Bronchial epithelial cell (primary cell): ENCODE data around the gene BRAP. TPM values are rescaled to one million over a fixed set of nuclear protein-coding genes. Genes with fewer than 3 reads are reported as not detected.

Source experiments
- DNase-seq: peaks from one replicate; pipeline ENCODE4 v3.0.0-alpha.2; 2010; ENCODE audit warnings: low read depth
- FAIRE-seq: peaks from 2 replicates; lab custom pipeline; 2011; peaks lifted over from hg19 to GRCh38; lab: Jason Lieb, UNC
- H3K27me3 ChIP-seq: 2 replicates; pipeline ENCODE4 v1.5.1; 2011; ENCODE audit warnings: low read length; ENCODE audit not compliant: control insufficient read depth, insufficient read depth
- H3K36me3 ChIP-seq: 2 replicates; pipeline ENCODE4 v1.5.1; 2011; ENCODE audit warnings: low read length; ENCODE audit not compliant: control insufficient read depth, insufficient read depth
- H3K4me3 ChIP-seq: 2 replicates; pipeline ENCODE4 v1.5.1; 2011; ENCODE audit warnings: mild to moderate bottlenecking, low read depth, low read length, control low read depth
- CTCF ChIP-seq: IDR thresholded peaks from 2 replicates; pipeline ENCODE4 v1.5.1; 2011; ENCODE audit warnings: mild to moderate bottlenecking, moderate library complexity, low read length, control low read depth, inconsistent platforms; ENCODE audit not compliant: insufficient read depth, severe bottlenecking
- total RNA-seq: library from RNA; depleted of rRNA; stranded (reverse); fragments of >200 nt; gene quantifications from 2 replicates; pipeline ENCODE4 v1.2.1, GENCODE V29; 2014

BRAP gene
- total RNA-seq, 1 donor from 2014 or later, result 18.7 TPM

- FAIRE-seq, result no peak
- Histone ChIP-seq H3K36me3 (peaks cover 17% of the 10 kb centered on the region), H3K4me3 (no peak overlapping the region), H3K27me3 (no peaks in the 10 kb centered on the region)
- DNase-seq, result no peak
- TF ChIP-seq CTCF, result no peak
Measured at GRCh38 chr12:111650912-111651311, 34.8 kb downstream of the BRAP start.

DNA sequence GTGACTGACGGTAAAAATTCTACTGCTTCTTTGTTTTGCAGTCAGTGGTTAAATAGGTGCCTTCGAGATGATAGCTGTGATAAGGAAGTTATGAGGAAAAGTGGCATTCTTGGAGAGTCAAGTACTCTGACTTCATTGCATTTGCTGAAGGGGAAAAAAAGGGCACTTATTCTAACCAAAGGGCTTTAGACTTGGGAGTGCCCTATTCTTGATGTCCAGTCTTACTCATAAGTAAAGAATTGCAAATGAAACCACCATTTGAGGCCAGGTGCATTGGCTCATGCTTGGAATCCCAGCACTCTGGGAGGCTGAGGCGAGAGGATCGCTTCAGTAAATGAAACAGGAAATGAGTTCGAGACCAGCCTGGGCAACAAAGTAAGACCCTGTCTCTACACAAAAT lies 40.3 kb downstream of the BRAP start:
- TF ChIP-seq CTCF, result no peak
- H3K36me3 ChIP-seq, result peaks cover 13% of the 10 kb centered on the region
- FAIRE-seq (no peak), DNase-seq (no peak)
- no peak overlapping the region for H3K4me3 ChIP-seq
- no peaks in the 10 kb centered on the region for H3K27me3 ChIP-seq

- FAIRE-seq, result no peak
- H3K36me3 ChIP-seq, result peaks cover 11% of the 10 kb centered on the region
Measured at GRCh38 chr12:111643427-111643826, 42.3 kb downstream of the BRAP start.

GRCh38 chr12:111642681-111643426 lies 42.9 kb downstream of the BRAP start:
- Histone ChIP-seq H3K36me3 (peaks cover 11% of the 10 kb centered on the region), H3K4me3 (no peak overlapping the region), H3K27me3 (no peaks in the 10 kb centered on the region)
- FAIRE-seq (no peak), DNase-seq (no peak)
- no peak for TF ChIP-seq CTCF

More at GRCh38 chr12:111643427-111643826, 42.3 kb downstream of the BRAP start:
- TF ChIP-seq CTCF, result no peak
- Histone ChIP-seq H3K4me3 (no peak overlapping the region), H3K27me3 (no peaks in the 10 kb centered on the region)
- DNase-seq, result no peak

GRCh38 chr12:111640506-111640905 lies 45.2 kb downstream of the BRAP start:
- Histone ChIP-seq H3K4me3 (no peak overlapping the region), H3K27me3 (no peaks in the 10 kb centered on the region), H3K36me3 (peaks cover 5% of the 10 kb centered on the region)
- TF ChIP-seq CTCF, result no peak
- DNase-seq (no peak), FAIRE-seq (no peak)

DNA sequence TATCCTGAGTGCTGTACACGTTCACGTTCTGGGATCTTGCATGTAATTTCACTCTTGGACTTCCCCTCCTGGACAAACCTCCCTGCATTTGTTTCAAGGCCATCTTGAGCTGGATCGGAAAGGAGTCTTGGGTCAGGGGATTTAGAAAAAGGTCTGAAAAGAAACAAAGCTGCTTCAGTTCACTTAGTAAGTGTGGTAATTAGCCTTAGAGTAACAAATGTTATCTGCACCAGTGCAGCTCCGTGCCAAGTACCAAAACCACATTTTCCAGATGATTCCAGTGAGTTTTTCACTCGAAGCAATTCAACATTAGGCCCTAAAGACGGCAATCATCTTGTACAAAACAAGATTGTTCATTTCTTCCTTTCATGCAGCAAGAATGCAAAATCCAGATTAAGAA lies 47.2 kb downstream of the BRAP start:
- Histone ChIP-seq H3K27me3 (no peaks in the 10 kb centered on the region), H3K36me3 (peaks cover 1% of the 10 kb centered on the region), H3K4me3 (no peak overlapping the region)
- no peak for FAIRE-seq
- no peak for DNase-seq
- no peak for TF ChIP-seq CTCF
